Kidney epithelial cell (primary cell): Measurements from ENCODE around the gene FBXW5. TPM values are rescaled to one million over a fixed set of nuclear protein-coding genes. Genes with fewer than 3 reads are reported as not detected.

Experiments used
- DNase-seq: peaks from one replicate; pipeline ENCODE4 v3.0.0-alpha.2; 2010; ENCODE audit warnings: low read depth
- H3K27me3 ChIP-seq: 2 replicates; pipeline ENCODE4 v1.6.0; 2011; ENCODE audit warnings: low read length; ENCODE audit not compliant: control insufficient read depth, insufficient read depth
- H3K36me3 ChIP-seq: 2 replicates; pipeline ENCODE4 v1.5.1; 2011; ENCODE audit warnings: low read length; ENCODE audit not compliant: control insufficient read depth, insufficient read depth
- H3K4me3 ChIP-seq: 2 replicates; pipeline ENCODE4 v1.5.1; 2011; ENCODE audit warnings: low read depth, mild to moderate bottlenecking, control low read depth, low read length
- CTCF ChIP-seq: IDR thresholded peaks from 2 replicates; pipeline ENCODE4 v1.5.1; 2011; ENCODE audit warnings: mild to moderate bottlenecking, moderate library complexity, low read length, control low read depth, inconsistent platforms; ENCODE audit not compliant: insufficient read depth, poor library complexity, severe bottlenecking
- total RNA-seq: library from RNA; depleted of rRNA; stranded (reverse); fragments of >200 nt; gene quantifications from 2 replicates; pipeline ENCODE4 v1.2.3, GENCODE V29; 2015

FBXW5 gene
- total RNA-seq, 1 donor from 2014 or later, result 174 TPM

GRCh38 chr9:136985853-136986252 lies 41.3 kb upstream of the FBXW5 start:
- Histone ChIP-seq H3K4me3 (no peak overlapping the region), H3K27me3 (peaks cover 34% of the 10 kb centered on the region), H3K36me3 (no peaks in the 10 kb centered on the region)
- no peak for TF ChIP-seq CTCF
- no peak for DNase-seq

GRCh38 chr9:136985027-136985602 lies 40.6 kb upstream of the FBXW5 start:
- H3K36me3 ChIP-seq, result no peaks in the 10 kb centered on the region
- no peak for TF ChIP-seq CTCF
- no peak overlapping the region for H3K4me3 ChIP-seq
- DNase-seq, result no peak
- peaks cover 34% of the 10 kb centered on the region for H3K27me3 ChIP-seq

GRCh38 chr9:136984464-136985026 lies 40.0 kb upstream of the FBXW5 start:
- H3K27me3 ChIP-seq, result peaks cover 34% of the 10 kb centered on the region
- no peaks in the 10 kb centered on the region for H3K36me3 ChIP-seq
- no peak overlapping the region for H3K4me3 ChIP-seq
- TF ChIP-seq CTCF, result no peak
- no peak for DNase-seq

GRCh38 chr9:136983656-136984314 lies 39.2 kb upstream of the FBXW5 start:
- Histone ChIP-seq H3K36me3 (no peaks in the 10 kb centered on the region), H3K27me3 (peaks cover 34% of the 10 kb centered on the region), H3K4me3 (no peak overlapping the region)
- no peak for DNase-seq
- no peak for TF ChIP-seq CTCF

- no peak for TF ChIP-seq CTCF
- DNase-seq, result no peak
- Histone ChIP-seq H3K36me3 (no peaks in the 10 kb centered on the region), H3K27me3 (peaks cover 34% of the 10 kb centered on the region), H3K4me3 (no peak overlapping the region)
Observed at GRCh38 chr9:136983167-136983566, 38.6 kb upstream of the FBXW5 start.
